ENCODE measurements around the gene EEF1E1. TPM values are rescaled to one million over a fixed set of nuclear protein-coding genes. Genes with fewer than 3 reads are reported as not detected.
"Not testable (repeated sequence)": the region's sequence is repeated elsewhere in the genome, so short reads cannot be mapped to it uniquely, and the experiment has no call there.

Gene EEF1E1
- polyA plus RNA-seq, 5 donors: 28.1 to 39.2 (median 32.4) TPM

DNA sequence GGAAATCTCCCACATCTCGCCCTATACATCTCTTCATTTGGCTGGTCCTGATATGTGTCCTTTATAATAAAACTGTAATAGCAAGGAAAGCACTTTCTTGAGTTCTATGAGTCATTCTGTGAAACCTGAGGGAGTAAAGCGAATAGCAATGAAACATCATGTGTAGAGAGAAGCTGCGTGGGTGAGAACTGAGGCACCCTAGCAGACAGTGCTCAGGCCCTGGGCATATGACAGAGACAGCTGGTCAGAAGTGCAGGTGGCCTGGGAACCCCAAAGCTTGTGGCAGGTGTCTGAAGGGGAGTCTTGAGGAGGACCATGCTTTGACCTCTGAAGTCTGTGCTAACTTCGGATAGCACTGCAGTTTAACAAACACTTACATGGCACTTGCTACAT, 36.8 kb downstream of the EEF1E1 start:
- no peak for DNase-seq

DNA sequence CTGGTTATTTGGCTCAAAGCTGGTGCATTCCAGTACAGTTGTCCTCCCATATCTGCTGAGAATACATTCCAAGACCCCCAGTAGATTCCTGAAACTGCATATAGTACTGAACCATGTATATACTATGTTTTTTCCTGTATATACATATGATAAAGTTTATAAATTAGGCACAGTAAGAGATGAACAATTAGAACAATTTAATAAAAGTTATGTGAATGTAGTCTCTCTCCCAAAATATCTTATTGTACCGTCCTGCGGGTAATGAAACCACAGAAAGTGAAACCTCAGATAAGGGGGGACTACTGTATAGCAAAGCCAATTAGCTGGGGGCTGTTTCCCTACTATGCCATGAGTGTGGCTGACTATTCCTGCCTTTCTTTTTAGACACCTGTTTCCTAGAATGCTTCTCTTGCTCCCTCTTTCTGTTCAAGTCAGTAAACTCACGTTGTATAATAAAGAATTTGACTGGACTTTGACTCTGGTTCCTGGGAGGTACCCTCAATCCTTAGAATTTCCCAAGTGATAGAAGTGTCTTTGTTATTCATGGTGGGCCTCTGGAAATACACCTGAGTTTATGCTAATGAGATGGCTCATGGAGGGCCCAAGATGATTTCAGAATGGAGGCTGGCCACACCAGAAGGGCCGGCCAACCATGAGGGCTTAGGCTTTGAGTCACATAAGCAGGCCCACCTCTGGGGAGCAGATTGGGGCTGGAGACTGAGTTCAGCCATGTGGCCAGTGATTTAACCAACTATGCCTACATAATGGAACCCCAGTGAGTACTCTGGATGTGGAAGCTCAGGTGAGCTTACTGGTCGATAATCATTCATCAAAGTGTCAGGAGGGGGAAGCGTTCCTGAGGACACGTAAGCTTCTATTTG, 37.5 kb downstream of the EEF1E1 start:
- DNase-seq: no peak

DNA sequence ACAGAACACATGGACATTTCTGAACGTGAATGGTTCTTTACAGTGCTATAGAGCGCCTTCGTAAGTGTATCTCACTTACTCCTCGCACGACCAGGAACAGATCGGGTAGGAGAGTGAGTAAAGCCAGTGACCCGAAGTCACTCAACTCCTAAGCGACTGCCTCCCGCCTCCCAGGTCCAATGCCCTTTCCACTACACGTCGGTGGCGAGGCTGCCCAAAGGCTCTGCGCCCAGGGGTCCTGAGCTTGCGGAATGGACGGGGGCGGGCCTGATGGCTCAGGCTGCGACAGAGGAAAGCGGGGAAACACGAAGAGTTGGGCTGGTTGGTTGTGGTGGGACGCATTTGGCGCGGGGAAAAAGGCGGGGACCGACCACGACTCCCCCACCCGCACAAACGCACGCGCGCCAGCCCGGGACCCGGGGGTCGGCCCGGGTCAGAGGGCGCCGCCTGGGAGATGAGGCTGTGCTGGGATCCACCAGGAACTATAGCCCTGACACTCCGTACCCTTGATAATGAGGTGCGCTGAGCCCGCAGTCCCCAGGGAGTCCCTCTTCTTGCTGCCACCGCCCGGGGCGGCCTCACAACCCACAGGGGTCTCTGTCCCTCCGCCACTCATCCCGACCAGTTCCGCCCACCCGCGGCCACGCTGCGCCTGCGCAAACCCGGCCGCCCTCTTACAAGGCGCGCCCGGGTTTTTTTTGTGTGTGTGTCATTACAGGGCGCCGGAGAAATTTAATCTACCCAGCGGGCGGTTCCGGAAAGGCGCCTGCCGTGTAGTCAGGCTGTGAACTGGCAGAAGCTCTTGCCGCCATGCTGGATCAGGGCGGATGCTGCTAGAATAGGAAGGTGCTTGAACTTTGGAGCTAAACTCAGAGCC, 38.3 kb downstream of the EEF1E1 start, which contains the start of gene BLOC1S5:
TSS of gene BLOC1S5 (minus strand) at position 629 of the 877 bp plus-strand sequence. CDS start at position 616, 13 bp downstream.
- DNase-seq: peak; percentile 95 to 96

DNA sequence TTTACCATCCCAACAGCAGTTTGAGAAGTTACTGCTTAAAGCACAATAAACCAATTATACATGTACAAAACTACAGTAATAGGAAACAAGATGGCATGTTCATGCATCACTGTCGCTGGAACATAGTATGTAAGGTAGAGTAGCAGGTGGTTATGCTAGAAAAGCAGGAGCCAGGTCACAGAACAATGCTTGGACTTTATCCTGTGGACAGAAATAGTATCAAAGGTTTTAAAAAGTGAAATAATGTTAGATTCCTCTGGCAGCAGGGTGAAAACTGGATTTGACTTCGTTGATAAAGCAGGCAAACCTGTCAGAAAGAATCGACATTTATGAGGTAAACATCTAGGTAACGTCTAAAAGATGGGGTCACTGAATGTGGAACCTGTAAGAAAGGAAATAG, 40.6 kb downstream of the EEF1E1 start:
- DNase-seq: no peak

DNA sequence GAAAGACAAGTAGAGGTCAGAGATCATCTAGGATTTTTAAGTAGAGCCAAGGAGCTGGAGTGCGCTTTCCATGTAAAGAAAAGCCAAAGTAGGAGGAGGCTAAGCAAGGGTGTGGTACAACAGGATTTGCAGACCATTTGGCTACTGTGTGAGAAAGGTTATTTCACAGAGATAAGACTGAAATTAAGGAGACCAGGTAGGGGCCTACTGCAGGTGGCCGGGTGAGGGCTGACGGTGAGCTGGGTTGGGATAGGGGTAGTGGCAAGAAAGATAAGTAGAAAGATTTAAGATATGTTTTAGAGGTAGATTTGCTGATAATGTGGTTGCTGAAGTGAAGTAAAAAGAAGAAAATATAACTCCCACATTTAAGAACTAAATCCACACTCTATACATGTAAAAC, 42.0 kb downstream of the EEF1E1 start:
- no peak for DNase-seq

DNA sequence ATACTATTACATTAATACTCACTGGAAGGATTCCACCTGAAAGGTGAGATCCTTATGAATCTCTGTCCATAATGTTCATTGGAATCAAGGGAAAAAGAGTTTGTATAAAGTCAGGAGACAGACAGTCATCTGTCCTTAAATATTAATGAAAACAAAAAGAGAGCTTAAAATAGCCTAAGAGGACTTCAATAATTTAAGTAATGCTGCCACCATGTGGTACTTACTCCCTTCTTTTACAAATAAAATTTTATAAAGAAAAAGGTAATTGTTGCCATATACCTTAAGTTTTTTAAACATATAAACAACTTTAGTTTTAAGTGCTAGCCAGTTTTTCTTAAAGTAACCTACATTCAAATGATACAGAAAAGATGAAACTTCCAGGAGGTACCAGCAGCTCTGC, 43.2 kb downstream of the EEF1E1 start:
- peak in 1 of 2 donors; percentile 6 for DNase-seq

DNA sequence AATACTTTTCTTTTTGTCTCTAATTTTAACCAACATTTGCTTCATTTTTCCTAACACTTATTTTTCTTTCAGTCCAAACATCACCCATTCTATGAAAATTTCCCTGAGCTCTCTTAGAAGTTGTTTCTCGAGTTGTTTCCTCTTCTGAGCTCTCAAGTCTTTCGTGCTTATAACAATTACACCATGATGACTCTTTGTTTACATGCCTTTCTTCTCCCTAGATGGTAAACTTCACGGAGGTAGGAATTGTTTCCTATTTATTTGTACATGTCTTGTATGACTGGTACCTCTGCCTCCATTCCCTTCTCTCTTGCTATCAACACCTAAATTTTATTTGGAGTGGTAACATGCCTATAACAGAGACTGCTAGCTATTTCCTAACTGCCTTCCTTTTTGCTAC, 44.6 kb downstream of the EEF1E1 start:
- DNase-seq: no peak

DNA sequence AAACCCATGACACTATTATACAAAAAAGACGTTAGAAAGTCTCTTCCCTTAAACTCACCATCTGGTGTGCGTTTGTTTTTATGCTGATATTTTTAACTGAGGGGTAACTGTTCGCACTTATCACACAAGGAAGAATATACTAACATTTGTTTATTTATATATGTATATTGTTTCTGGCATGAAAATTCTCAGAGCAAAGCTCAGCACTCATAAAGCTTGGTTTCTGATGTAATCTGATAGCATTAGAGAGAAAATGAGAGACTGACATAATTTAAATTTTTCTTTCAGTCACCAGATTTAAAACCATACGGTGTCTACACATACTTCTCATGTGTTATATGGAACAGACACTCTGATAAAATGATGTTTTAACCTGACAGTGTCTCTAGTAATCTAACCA, 45.1 kb downstream of the EEF1E1 start:
- DNase-seq: no peak

DNA sequence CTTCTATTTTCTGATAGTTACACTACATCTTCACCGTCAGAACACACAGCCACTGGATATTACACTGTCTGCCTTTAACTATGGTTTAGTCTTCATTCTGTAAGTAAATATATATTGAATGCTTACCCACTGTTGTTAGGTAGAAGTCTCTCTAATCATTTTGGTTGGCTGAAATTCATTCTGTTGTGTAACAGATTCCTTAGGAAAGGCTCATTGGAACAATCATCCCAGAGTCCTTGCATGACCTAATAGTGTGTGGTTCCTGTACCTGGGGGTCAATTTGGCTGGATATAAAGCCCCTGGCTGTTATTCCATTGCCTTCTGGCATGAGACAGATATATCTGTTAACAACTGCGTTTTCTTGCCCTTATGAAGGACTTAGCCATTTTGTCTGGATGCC, 48.1 kb downstream of the EEF1E1 start:
- no peak for DNase-seq

DNA sequence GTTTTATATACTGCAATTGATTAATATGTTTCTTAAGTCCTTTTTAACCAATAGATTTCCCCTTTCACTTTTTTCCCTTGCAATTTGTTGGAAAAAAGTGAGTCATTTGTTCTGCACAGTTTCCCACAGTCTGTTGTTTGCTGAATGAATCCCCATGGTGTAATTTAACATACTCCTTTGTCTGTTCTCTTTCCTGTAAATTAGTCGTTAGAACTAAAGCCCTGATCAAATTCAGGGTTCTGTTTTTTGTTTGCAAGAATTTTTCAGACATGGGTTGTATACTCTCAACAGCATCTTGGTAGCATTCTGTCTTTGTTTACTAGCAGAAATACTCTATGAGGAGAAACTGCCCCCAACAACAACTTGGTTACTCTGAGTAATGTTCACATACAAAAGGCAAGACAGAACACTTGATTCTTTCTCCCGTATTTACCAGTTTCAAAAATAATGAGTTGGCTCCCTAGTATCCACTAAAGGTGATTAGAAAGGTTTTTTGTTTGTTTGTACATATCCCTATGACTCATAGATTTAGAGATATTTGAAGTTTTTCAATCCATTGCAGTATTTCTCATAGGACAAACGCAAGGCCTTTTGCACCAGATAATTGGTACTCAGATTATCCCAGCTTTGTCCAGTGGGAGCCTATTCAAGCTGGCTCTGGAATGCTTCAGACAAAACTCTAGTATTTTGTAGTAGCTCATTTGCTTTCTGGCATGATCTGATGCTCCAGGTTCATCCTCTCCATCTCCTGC, 54.6 kb downstream of the EEF1E1 start:
- no peak for DNase-seq

DNA sequence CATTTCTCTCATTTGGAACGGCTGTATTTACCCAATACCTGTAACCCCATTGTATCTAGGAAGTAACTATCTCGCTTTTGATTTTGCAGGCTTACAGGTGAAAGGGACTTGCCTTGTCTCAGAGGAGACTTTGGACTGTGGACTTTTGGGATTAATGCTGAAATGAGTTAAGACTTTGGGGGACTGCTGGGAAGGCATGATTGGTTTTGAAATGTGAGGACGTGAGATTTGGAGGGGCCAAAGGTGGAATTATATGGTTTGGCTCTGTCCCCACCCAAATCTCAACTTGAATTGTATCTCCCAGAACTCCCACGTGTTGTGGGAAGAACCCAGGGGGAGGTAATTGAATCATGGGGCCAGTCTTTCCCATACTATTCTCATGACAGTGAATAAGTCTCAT, 56.6 kb downstream of the EEF1E1 start:
- not testable (repeated sequence) for DNase-seq

DNA sequence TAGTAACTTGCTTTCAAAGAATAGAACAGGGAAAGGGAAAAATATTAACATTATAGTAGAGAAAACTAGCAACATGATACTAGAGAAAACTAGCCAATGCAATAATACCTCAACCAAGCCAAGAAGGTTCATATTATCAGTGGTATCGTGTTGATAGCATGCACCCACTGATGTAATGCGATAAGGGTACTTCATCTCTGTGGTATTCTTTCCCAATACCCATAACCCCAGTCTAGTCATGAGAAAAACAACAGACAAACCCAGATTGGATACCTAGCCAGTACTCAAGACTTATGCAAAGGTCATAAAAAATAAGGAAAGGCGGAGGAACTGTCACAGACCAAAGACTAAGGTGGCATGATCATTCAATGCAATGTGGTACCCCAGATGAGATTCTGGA, 59.1 kb downstream of the EEF1E1 start:
- DNase-seq: no peak

DNA sequence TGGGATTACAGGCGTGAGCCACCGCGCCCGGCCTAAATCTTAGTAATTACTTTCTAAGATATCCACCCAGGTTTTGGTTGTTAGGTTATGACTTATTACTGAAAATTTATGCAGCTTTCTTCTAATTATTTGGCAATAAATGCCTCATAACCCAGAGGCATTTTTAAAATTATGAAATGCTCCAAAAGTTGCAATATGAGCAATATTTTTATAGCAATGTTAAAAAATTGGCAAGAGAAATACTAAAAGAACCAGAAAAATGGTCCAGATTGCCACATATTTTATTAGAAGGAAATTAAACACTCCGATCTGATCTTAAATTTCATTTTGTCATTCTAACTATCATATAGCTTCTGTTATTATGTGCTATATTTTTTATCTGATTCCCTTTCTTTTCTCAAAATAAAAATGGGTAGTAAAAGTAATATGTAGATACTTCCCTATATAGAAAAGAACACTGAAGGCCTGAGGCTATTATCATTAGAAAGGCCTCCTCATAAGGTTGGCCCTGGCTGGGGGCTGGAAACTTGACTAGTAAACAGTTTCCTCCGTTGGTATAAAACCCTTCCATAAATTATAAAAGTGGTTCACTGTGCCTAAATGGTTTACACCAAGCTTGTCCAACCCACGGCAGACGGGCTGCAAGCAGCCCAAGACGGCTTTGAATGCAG, 60.3 kb downstream of the EEF1E1 start:
- DNase-seq: no peak

DNA sequence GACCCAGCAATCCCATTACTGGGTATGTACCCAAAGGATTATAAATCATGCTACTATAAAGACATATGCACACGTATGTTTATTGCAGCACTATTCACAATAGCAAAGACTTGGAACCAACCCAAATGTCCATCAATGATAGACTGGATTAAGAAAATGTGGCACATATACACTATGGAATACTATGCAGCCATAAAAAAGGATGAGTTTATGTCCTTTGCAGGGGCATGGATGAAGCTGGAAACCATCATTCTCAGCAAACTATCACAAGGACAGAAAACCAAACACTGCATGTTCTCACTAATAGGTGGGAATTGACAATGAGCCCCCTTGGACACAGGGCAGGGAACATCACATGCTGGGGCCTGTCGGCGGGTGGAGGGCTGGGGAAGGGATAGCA, 68.2 kb downstream of the EEF1E1 start:
- not testable (repeated sequence) for DNase-seq

DNA sequence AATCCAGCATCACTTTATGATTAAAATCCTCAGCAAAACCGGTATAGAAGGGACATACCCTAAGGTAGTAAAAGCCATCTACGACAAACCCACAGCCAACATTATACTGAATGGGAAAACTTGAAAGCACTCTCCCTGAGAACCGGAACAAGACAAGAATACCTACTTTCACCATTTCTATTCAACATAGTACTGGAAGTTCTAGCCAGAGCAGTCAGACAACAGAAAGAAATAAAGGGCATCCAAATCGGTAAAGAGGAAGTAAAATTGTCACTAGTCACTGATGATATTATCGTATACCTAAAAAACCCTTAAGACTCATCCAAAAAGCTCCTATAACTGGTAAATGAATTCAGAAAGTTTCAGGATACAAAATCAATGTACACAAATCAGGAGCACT, 71.4 kb downstream of the EEF1E1 start:
- DNase-seq: no peak

Other genes with a start within 250 kb of the EEF1E1 start
- 100 to 1,000 TPM; 106 to 135 (median 115) TPM for gene TXNDC5, start 191.8 kb downstream of the EEF1E1 start, polyA plus RNA-seq (ENCODE audit: insufficient read depth in 1 of 5, insufficient read length in 5 of 5, low replicate concordance in 1 of 5)
- gene BLOC1S5, start 38.2 kb downstream of the EEF1E1 start, polyA plus RNA-seq (ENCODE audit: insufficient read depth in 1 of 5, insufficient read length in 5 of 5, low replicate concordance in 1 of 5): 10 to 100 TPM; 14.4 to 24.0 (median 21.2) TPM